RWPE2 (cell line): ENCODE results near the gene STOML3.
A peak's percentile ranks its signal among the peaks of the same experiment; 100 is the strongest.

Experiments
- ATAC-seq: fragments of 200-7000 bp; cut with Tn5 transposase; 3 replicates; pipeline ENCODE4 v1.9.1; 2021; ENCODE audit warnings: low read depth
- DNase-seq: peaks from one replicate; pipeline ENCODE4 v3.0.0-alpha.2; 2020; ENCODE audit warnings: low spot score
- H3K27ac ChIP-seq: fragments of 450-650 bp; 2 replicates; pipeline ENCODE4 v1.5.1; 2017; ENCODE audit warnings: mild to moderate bottlenecking; ENCODE audit not compliant: poor library complexity, severe bottlenecking
- H3K27me3 ChIP-seq: fragments of 250-450 bp; sonication (Bioruptor Pico); 2 replicates; pipeline ENCODE4 v1.5.1; 2021; ENCODE audit warnings: mild to moderate bottlenecking, moderate library complexity; ENCODE audit not compliant: insufficient read depth, poor library complexity, severe bottlenecking
- H3K36me3 ChIP-seq: fragments of 250-450 bp; sonication (Bioruptor Pico); 2 replicates; pipeline ENCODE4 v1.5.1; 2020; ENCODE audit warnings: low read depth, mild to moderate bottlenecking, moderate library complexity
- H3K4me1 ChIP-seq: fragments of 250-450 bp; sonication (Bioruptor Pico); 2 replicates; pipeline ENCODE4 v1.5.1; 2021; ENCODE audit warnings: mild to moderate bottlenecking, moderate library complexity; ENCODE audit not compliant: insufficient read depth, poor library complexity, severe bottlenecking
- H3K4me3 ChIP-seq: fragments of 250-450 bp; sonication (Bioruptor Pico); 2 replicates; pipeline ENCODE4 v1.5.1; 2021; ENCODE audit warnings: mild to moderate bottlenecking, moderate library complexity; ENCODE audit not compliant: severe bottlenecking
- H3K9me3 ChIP-seq: fragments of 250-450 bp; sonication (Bioruptor Pico); 2 replicates; pipeline ENCODE4 v1.5.1; 2021; ENCODE audit warnings: mild to moderate bottlenecking, moderate library complexity; ENCODE audit not compliant: severe bottlenecking
- TF ChIP-seq, protein P1 (sequence below): fragments of 450-650 bp; IDR thresholded peaks from one replicate; pipeline ENCODE4 v1.5.1; 2017; ENCODE audit warnings: mild to moderate bottlenecking, moderate library complexity; ENCODE audit not compliant: poor library complexity, severe bottlenecking

STOML3 gene

DNA sequence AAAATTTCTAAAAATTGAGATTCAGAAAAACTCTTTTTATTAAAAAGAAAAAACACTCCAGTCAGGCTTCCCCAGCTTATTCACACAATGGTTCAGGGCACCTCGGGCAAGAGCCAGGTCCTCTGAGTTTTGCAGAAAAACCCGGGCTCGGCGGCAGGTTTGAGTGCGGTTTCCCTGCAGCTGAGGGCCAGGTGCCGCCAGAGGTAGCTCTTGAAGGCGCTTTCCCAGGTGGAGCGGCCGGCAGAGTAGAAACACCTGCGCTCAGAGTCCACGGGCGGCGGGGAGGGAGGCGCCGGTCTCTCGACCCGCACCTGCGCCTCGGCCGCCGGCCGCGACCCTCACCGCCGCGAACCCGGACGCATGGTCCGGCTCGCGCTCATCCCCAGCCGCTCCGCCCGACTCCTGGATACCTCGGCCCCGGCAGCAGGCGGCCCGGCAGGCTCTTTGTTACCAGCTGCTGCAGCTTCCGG lies 46.8 kb upstream of the STOML3 start:
- H3K4me3 ChIP-seq: peak overlapping the region; percentile 99
- peak overlapping the region; percentile 47 for H3K27ac ChIP-seq
- no peak for DNase-seq
- ATAC-seq: peak; percentile 55; the same call in 2 of the 3 replicates
- peaks cover 3% of the 10 kb centered on the region for H3K4me1 ChIP-seq
- no peaks in the 10 kb centered on the region for H3K9me3 ChIP-seq
- TF ChIP-seq, protein P1, sequence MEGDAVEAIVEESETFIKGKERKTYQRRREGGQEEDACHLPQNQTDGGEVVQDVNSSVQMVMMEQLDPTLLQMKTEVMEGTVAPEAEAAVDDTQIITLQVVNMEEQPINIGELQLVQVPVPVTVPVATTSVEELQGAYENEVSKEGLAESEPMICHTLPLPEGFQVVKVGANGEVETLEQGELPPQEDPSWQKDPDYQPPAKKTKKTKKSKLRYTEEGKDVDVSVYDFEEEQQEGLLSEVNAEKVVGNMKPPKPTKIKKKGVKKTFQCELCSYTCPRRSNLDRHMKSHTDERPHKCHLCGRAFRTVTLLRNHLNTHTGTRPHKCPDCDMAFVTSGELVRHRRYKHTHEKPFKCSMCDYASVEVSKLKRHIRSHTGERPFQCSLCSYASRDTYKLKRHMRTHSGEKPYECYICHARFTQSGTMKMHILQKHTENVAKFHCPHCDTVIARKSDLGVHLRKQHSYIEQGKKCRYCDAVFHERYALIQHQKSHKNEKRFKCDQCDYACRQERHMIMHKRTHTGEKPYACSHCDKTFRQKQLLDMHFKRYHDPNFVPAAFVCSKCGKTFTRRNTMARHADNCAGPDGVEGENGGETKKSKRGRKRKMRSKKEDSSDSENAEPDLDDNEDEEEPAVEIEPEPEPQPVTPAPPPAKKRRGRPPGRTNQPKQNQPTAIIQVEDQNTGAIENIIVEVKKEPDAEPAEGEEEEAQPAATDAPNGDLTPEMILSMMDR: no peak
- H3K27me3 ChIP-seq: no peaks in the 10 kb centered on the region
- peaks cover 19% of the 10 kb centered on the region for H3K36me3 ChIP-seq

GRCh38 chr13:39036212-39036611 lies 45.6 kb upstream of the STOML3 start:
- Histone ChIP-seq H3K4me3 (peak overlapping the region; percentile 99), H3K36me3 (peaks cover 24% of the 10 kb centered on the region), H3K9me3 (no peaks in the 10 kb centered on the region), H3K4me1 (peaks cover 3% of the 10 kb centered on the region), H3K27me3 (no peaks in the 10 kb centered on the region), H3K27ac (no peak overlapping the region)
- ATAC-seq: no peak
- DNase-seq: no peak
- TF ChIP-seq, protein P1: no peak

DNA sequence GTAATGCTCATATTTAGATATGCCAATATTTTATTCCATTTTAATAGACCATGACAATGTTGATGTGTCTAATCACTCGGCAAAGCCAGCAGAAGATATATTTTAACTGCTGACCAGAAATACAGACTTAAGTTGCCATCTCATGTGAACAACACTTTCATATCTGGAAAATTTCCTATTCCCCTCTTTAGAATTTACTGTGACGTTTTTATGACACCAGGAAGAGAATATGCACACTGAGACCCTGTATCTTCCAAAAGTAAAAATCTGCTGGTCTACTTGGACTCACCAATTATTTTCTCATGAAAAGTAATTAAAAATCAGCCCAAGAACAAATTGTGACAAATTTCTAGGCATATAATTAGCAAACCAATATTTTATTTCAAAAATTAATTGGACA lies 45.2 kb upstream of the STOML3 start:
- Histone ChIP-seq H3K4me1 (peaks cover 3% of the 10 kb centered on the region), H3K9me3 (no peaks in the 10 kb centered on the region), H3K27ac (no peak overlapping the region), H3K36me3 (peaks cover 25% of the 10 kb centered on the region), H3K4me3 (peak overlapping the region; percentile 99), H3K27me3 (no peaks in the 10 kb centered on the region)
- ATAC-seq: no peak
- DNase-seq: no peak
- TF ChIP-seq, protein P1: no peak

GRCh38 chr13:39035204-39035603 lies 44.6 kb upstream of the STOML3 start:
- TF ChIP-seq, protein P1: no peak
- no peaks in the 10 kb centered on the region for H3K9me3 ChIP-seq
- H3K27me3 ChIP-seq: no peaks in the 10 kb centered on the region
- peak overlapping the region; percentile 99 for H3K4me3 ChIP-seq
- no peak overlapping the region for H3K27ac ChIP-seq
- H3K36me3 ChIP-seq: peaks cover 20% of the 10 kb centered on the region
- no peak for ATAC-seq
- no peak for DNase-seq
- peaks cover 3% of the 10 kb centered on the region for H3K4me1 ChIP-seq

- H3K4me3 ChIP-seq: no peak overlapping the region
Observed at GRCh38 chr13:39034085-39034484, 43.5 kb upstream of the STOML3 start.

More at GRCh38 chr13:39034085-39034484, 43.5 kb upstream of the STOML3 start:
- no peak for ATAC-seq
- Histone ChIP-seq H3K36me3 (peaks cover 31% of the 10 kb centered on the region), H3K27me3 (no peaks in the 10 kb centered on the region), H3K4me1 (peaks cover 3% of the 10 kb centered on the region), H3K27ac (no peak overlapping the region), H3K9me3 (no peaks in the 10 kb centered on the region)
- DNase-seq: no peak
- TF ChIP-seq, protein P1: no peak
